Measurements from ENCODE around the gene TRIP13. TPM values are rescaled to one million over a fixed set of nuclear protein-coding genes. Genes with fewer than 3 reads are reported as not detected.

TRIP13 gene
- total RNA-seq, 4 donors from 2014 or later, result 0.41 to 1.6 (median 0.50) TPM

- Histone ChIP-seq H3K4me1 (no peaks in the 10 kb centered on the region), H3K27ac (no peak overlapping the region), H3K4me3 (no peak overlapping the region), H3K36me3 (no peaks in the 10 kb centered on the region), H3K27me3 (peaks cover 43 to 50% (median 43%) of the 10 kb centered on the region in 3 donors), H3K9me3 (no peaks in the 10 kb centered on the region)
- DNase-seq (no peak), ATAC-seq (no peak)
- TF ChIP-seq, protein P1, sequence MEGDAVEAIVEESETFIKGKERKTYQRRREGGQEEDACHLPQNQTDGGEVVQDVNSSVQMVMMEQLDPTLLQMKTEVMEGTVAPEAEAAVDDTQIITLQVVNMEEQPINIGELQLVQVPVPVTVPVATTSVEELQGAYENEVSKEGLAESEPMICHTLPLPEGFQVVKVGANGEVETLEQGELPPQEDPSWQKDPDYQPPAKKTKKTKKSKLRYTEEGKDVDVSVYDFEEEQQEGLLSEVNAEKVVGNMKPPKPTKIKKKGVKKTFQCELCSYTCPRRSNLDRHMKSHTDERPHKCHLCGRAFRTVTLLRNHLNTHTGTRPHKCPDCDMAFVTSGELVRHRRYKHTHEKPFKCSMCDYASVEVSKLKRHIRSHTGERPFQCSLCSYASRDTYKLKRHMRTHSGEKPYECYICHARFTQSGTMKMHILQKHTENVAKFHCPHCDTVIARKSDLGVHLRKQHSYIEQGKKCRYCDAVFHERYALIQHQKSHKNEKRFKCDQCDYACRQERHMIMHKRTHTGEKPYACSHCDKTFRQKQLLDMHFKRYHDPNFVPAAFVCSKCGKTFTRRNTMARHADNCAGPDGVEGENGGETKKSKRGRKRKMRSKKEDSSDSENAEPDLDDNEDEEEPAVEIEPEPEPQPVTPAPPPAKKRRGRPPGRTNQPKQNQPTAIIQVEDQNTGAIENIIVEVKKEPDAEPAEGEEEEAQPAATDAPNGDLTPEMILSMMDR (IDR thresholded peaks at IDR 0.05 in 4 of 5, conservative IDR thresholded peaks at IDR 0.05 in 1 of 5), result no peak
- no peak for TF ChIP-seq POLR2A (IDR thresholded peaks at IDR 0.05)
- intact Hi-C loops (cut with DNase I; ENCODE audit: low total_unique reads) (no loop called here), in situ Hi-C loops (cut with MboI; ENCODE audit: low sequenced_read_pairs in 4 of 4) (loop anchor here in 1 of 4 donors (25.0 kb wide), 1 partner anchor 219 kb away; no protein-coding TSS in a partner anchor)
These were observed 50.7 kb downstream of the TRIP13 start for GRCh38 chr5:943201-943917.

GRCh38 chr5:943918-944620 is 51.4 kb downstream of the TRIP13 start:
- Histone ChIP-seq H3K4me3 (no peak overlapping the region), H3K4me1 (no peaks in the 10 kb centered on the region), H3K27me3 (peaks cover 50 to 58% (median 50%) of the 10 kb centered on the region in 3 donors), H3K9me3 (no peaks in the 10 kb centered on the region), H3K36me3 (no peaks in the 10 kb centered on the region), H3K27ac (no peak overlapping the region)
- in situ Hi-C loops (cut with MboI; ENCODE audit: low sequenced_read_pairs in 4 of 4), result loop anchor here in 1 of 4 donors (25.0 kb wide), 1 partner anchor 218 kb away; no protein-coding TSS in a partner anchor
- TF ChIP-seq, protein P1 (IDR thresholded peaks at IDR 0.05 in 4 of 5, conservative IDR thresholded peaks at IDR 0.05 in 1 of 5), result no peak
- no peak for TF ChIP-seq POLR2A (IDR thresholded peaks at IDR 0.05)
- DNase-seq (no peak), ATAC-seq (no peak)
- intact Hi-C loops (cut with DNase I; ENCODE audit: low total_unique reads), result no loop called here

- Histone ChIP-seq H3K27me3 (peaks cover 52 to 60% (median 53%) of the 10 kb centered on the region in 3 donors), H3K4me3 (no peak overlapping the region), H3K9me3 (no peaks in the 10 kb centered on the region), H3K27ac (no peak overlapping the region), H3K4me1 (no peaks in the 10 kb centered on the region), H3K36me3 (no peaks in the 10 kb centered on the region)
- in situ Hi-C loops (cut with MboI; ENCODE audit: low sequenced_read_pairs in 4 of 4), result loop anchor here in 1 of 4 donors (25.0 kb wide), 1 partner anchor 218 kb away; no protein-coding TSS in a partner anchor
- no peak for DNase-seq
- no peak for TF ChIP-seq POLR2A (IDR thresholded peaks at IDR 0.05)
- TF ChIP-seq, protein P1 (IDR thresholded peaks at IDR 0.05 in 4 of 5, conservative IDR thresholded peaks at IDR 0.05 in 1 of 5), result no peak
- intact Hi-C loops (cut with DNase I; ENCODE audit: low total_unique reads), result no loop called here
- no peak for ATAC-seq
These were observed 51.9 kb downstream of the TRIP13 start for GRCh38 chr5:944621-944927.

GRCh38 chr5:944992-945685 is 52.5 kb downstream of the TRIP13 start:
- Histone ChIP-seq H3K4me1 (no peaks in the 10 kb centered on the region), H3K27me3 (peaks cover 57 to 66% (median 59%) of the 10 kb centered on the region in 3 donors), H3K4me3 (no peak overlapping the region), H3K9me3 (no peaks in the 10 kb centered on the region), H3K36me3 (no peaks in the 10 kb centered on the region), H3K27ac (no peak overlapping the region)
- DNase-seq (no peak), ATAC-seq (no peak)
- intact Hi-C loops (cut with DNase I; ENCODE audit: low total_unique reads), result no loop called here
- in situ Hi-C loops (cut with MboI; ENCODE audit: low sequenced_read_pairs in 4 of 4), result loop anchor here in 1 of 4 donors (25.0 kb wide), 1 partner anchor 217 kb away; no protein-coding TSS in a partner anchor
- TF ChIP-seq, protein P1 (IDR thresholded peaks at IDR 0.05 in 4 of 5, conservative IDR thresholded peaks at IDR 0.05 in 1 of 5), result no peak
- no peak for TF ChIP-seq POLR2A (IDR thresholded peaks at IDR 0.05)

Measured in gastrocnemius medialis (tissue), 4 donors.